HepG2 (cell line): ENCODE measurements around the gene MRPL9. TPM values are rescaled to one million over a fixed set of nuclear protein-coding genes. Genes with fewer than 3 reads are reported as not detected.

Experiments used
- ASH2L ChIP-seq: fragments of 300-600, 200-600 bp; sonication (generic); IDR thresholded peaks from 2 replicates; pipeline ENCODE4 v1.7.0; 2017; ENCODE audit warnings: low read depth, mild to moderate bottlenecking, moderate library complexity, mixed read lengths, low read length; ENCODE audit not compliant: insufficient read length
- SP4 ChIP-seq: sonication (generic); formaldehyde crosslinking; IDR thresholded peaks from 2 replicates; pipeline ENCODE4 v1.8.1; 2023; ENCODE audit warnings: mild to moderate bottlenecking, missing genetic modification reagents
- ZNF263 ChIP-seq: sonication (generic); formaldehyde crosslinking; IDR thresholded peaks from 2 replicates; pipeline ENCODE4 v1.4.0; 2020; ENCODE audit warnings: missing genetic modification reagents
- ZNF496 ChIP-seq: sonication (generic); formaldehyde crosslinking; IDR thresholded peaks from 2 replicates; pipeline ENCODE4 v1.8.1; 2023; ENCODE audit warnings: mild to moderate bottlenecking, moderate library complexity, missing genetic modification reagents; ENCODE audit not compliant: insufficient replicate concordance
- polyA plus RNA-seq, 8 experiments: library from polyadenylated mRNA; depleted of rRNA in 3 of 8; stranded (reverse) in 7 of 8; unstranded in 1 of 8; fragments of >200 nt; fragmentation: Illumina TruSeq in 4 of 8; extraction: Trizol in 4 of 8; gene quantifications; 2 replicates each; pipeline versions ENCODE4 v1.2.1 to v1.2.3, GENCODE V29; 2011 to 2016; ENCODE audit warnings: low read depth in 4 of 8, missing spikeins in 1 of 8, mixed read lengths in 1 of 8; ENCODE audit not compliant: insufficient read depth in 1 of 8
- total RNA-seq, 5 experiments: library from RNA; depleted of rRNA; stranded (reverse); fragments of >200 nt; fragmentation: Illumina TruSeq; extraction: Trizol; gene quantifications; 2 replicates each; pipeline ENCODE4 v1.2.3, GENCODE V29; 2016; ENCODE audit warnings: low read depth in 1 of 5
- TF ChIP-seq, protein P1 (sequence below): sonication (generic); formaldehyde crosslinking; IDR thresholded peaks from 2 replicates; pipeline ENCODE4 v1.4.0; 2020; ENCODE audit warnings: mild to moderate bottlenecking, missing genetic modification reagents
- TF ChIP-seq, protein P2 (sequence below): fragments of 450-650 bp; IDR thresholded peaks from 2 replicates; pipeline ENCODE4 v1.6.1; 2016
- TF ChIP-seq, protein P3 (sequence below): sonication (generic); formaldehyde crosslinking; conservative IDR thresholded peaks from 2 replicates; pipeline ENCODE4 v1.4.0; 2020; ENCODE audit warnings: mild to moderate bottlenecking, missing genetic modification reagents, moderate library complexity
- TF ChIP-seq, protein P4 (sequence below): sonication (generic); formaldehyde crosslinking; IDR thresholded peaks from 2 replicates; pipeline ENCODE4 v1.5.0; 2020; ENCODE audit warnings: missing genetic modification reagents
- TF ChIP-seq, protein P5 (sequence below): sonication (generic); formaldehyde crosslinking; IDR thresholded peaks from 2 replicates; pipeline ENCODE4 v1.4.0; 2020; ENCODE audit warnings: missing genetic modification reagents

MRPL9 gene
- total and polyA plus RNA-seq, 2 of the 13 experiments (the other 11 are each of a cell fraction or from before 2014, with no cell fraction given): 72.1 to 107 TPM

DNA sequence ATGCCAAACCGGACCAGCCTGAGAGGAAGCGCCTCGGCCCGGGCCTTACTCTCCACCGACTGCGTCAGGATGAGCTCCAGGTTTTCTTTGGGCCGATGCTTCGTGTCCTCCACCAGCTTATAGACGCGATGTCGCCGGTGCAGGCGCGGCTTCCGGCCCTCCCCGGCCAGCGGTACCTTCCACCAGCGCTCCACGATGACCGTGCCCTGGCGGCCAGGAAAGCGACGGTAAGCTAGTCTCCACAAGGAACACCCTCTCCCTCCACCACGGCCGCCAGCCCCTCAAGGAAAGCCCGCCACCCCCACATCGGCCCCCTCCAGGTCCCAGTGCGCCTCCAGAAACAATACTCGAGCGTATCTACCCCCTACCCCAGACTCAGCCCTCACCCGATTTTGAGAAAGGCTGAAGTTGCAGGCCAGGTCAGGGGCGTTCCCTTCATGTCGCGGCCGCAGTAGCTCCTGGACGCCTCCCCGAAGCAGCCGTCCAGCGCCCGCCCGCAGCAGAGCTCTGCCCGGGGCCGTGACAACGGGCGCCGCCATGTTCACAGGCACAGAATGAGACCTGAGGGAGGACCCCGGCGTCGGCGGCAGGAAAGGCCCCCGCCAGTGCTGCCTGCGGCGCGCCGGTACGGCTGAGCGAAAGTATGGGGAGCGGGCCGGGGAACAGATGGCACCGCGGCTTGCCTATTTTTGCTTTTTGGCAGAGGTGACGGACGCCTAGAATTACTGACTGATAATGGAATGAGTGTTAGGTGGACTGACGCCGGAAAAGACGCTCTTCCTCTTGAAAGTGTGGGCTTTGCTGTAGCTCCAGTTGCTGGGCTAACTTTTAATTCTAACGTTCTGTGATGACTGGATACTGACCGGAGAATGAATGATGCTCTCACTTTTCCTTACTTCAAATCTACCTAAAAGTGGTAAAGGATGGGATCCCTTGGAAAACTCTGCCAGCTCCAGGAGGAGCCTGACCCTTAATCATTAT is at the start of gene MRPL9 (continued):
- TF ChIP-seq ASH2L: peak; percentile 91
- TF ChIP-seq, protein P1, sequence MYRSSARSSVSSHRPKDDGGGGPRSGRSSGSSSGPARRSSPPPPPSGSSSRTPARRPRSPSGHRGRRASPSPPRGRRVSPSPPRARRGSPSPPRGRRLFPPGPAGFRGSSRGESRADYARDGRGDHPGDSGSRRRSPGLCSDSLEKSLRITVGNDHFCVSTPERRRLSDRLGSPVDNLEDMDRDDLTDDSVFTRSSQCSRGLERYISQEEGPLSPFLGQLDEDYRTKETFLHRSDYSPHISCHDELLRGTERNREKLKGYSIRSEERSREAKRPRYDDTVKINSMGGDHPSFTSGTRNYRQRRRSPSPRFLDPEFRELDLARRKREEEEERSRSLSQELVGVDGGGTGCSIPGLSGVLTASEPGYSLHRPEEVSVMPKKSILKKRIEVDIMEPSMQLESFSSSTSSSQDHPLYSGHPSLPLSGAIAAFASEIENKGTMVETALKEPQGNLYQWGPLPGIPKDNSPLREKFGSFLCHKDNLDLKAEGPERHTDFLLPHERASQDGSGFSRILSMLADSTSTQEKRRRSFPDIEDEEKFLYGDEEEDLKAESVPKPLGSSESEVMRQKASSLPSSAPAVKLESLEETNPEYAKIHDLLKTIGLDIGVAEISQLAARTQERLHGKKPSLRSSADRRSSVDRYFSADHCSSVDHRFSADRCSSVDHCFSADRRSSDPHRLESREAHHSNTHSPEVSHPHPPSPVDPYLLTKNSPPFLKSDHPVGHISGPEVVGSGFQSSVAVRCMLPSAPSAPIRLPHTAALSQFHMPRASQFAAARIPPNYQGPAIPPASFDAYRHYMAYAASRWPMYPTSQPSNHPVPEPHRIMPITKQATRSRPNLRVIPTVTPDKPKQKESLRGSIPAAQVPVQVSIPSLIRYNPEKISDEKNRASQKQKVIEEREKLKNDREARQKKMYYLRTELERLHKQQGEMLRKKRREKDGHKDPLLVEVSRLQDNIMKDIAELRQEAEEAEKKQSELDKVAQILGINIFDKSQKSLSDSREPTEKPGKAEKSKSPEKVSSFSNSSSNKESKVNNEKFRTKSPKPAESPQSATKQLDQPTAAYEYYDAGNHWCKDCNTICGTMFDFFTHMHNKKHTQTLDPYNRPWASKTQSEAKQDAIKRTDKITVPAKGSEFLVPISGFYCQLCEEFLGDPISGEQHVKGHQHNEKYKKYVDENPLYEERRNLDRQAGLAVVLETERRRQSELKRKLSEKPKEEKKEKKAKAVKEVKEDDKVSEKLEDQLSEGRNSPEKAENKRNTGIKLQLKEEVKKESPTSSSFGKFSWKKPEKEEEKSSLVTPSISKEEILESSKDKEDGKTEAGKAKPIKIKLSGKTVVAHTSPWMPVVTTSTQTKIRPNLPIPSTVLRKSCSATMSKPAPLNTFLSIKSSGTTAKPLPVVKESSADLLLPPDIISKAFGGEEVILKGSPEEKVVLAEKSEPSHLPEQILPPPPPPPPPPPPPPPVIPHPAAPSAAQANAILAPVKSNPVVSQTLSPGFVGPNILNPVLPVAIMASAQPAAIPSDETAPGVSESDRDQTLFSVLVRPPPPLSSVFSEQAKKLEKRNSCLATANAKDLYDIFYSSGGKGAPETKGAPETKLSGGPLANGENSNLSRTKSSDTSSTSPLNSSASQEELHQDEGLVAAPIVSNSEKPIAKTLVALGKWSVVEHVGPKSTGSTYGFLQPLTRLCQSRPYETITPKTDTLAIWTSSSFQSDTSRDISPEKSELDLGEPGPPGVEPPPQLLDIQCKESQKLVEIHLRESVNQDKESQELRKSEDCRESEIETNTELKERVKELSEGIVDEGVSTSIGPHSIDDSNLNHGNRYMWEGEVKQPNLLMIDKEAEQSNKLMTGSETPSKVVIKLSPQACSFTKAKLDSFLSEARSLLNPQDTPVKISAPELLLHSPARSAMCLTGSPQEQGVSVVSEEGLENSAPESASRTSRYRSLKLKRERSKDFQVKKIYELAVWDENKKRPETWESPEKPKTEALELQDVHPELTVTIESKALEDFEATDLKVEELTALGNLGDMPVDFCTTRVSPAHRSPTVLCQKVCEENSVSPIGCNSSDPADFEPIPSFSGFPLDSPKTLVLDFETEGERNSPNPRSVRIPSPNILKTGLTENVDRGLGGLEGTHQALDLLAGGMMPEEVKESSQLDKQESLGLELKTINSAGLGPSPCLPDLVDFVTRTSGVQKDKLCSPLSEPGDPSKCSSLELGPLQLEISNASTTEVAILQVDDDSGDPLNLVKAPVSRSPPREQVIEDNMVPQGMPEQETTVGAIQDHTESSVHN (CRISPR knock-in tag): no peak
- peak; percentile 43; the same call in 1 of the 2 replicates for TF ChIP-seq ZNF263 (CRISPR knock-in tag)
- TF ChIP-seq, protein P2, sequence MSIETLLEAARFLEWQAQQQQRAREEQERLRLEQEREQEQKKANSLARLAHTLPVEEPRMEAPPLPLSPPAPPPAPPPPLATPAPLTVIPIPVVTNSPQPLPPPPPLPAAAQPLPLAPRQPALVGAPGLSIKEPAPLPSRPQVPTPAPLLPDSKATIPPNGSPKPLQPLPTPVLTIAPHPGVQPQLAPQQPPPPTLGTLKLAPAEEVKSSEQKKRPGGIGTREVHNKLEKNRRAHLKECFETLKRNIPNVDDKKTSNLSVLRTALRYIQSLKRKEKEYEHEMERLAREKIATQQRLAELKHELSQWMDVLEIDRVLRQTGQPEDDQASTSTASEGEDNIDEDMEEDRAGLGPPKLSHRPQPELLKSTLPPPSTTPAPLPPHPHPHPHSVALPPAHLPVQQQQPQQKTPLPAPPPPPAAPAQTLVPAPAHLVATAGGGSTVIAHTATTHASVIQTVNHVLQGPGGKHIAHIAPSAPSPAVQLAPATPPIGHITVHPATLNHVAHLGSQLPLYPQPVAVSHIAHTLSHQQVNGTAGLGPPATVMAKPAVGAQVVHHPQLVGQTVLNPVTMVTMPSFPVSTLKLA: no peak
- TF ChIP-seq SP4: peak; percentile 53; the same call in 1 of the 2 replicates
- TF ChIP-seq, protein P3, sequence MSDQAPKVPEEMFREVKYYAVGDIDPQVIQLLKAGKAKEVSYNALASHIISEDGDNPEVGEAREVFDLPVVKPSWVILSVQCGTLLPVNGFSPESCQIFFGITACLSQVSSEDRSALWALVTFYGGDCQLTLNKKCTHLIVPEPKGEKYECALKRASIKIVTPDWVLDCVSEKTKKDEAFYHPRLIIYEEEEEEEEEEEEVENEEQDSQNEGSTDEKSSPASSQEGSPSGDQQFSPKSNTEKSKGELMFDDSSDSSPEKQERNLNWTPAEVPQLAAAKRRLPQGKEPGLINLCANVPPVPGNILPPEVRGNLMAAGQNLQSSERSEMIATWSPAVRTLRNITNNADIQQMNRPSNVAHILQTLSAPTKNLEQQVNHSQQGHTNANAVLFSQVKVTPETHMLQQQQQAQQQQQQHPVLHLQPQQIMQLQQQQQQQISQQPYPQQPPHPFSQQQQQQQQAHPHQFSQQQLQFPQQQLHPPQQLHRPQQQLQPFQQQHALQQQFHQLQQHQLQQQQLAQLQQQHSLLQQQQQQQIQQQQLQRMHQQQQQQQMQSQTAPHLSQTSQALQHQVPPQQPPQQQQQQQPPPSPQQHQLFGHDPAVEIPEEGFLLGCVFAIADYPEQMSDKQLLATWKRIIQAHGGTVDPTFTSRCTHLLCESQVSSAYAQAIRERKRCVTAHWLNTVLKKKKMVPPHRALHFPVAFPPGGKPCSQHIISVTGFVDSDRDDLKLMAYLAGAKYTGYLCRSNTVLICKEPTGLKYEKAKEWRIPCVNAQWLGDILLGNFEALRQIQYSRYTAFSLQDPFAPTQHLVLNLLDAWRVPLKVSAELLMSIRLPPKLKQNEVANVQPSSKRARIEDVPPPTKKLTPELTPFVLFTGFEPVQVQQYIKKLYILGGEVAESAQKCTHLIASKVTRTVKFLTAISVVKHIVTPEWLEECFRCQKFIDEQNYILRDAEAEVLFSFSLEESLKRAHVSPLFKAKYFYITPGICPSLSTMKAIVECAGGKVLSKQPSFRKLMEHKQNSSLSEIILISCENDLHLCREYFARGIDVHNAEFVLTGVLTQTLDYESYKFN (CRISPR knock-in tag): peak; percentile 25; the same call in 1 of the 2 replicates
- TF ChIP-seq, protein P4, sequence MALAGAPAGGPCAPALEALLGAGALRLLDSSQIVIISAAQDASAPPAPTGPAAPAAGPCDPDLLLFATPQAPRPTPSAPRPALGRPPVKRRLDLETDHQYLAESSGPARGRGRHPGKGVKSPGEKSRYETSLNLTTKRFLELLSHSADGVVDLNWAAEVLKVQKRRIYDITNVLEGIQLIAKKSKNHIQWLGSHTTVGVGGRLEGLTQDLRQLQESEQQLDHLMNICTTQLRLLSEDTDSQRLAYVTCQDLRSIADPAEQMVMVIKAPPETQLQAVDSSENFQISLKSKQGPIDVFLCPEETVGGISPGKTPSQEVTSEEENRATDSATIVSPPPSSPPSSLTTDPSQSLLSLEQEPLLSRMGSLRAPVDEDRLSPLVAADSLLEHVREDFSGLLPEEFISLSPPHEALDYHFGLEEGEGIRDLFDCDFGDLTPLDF (CRISPR knock-in tag): peak; percentile 37; the same call in 1 of the 2 replicates
- TF ChIP-seq ZNF496 (CRISPR knock-in tag): no peak
- TF ChIP-seq, protein P5, sequence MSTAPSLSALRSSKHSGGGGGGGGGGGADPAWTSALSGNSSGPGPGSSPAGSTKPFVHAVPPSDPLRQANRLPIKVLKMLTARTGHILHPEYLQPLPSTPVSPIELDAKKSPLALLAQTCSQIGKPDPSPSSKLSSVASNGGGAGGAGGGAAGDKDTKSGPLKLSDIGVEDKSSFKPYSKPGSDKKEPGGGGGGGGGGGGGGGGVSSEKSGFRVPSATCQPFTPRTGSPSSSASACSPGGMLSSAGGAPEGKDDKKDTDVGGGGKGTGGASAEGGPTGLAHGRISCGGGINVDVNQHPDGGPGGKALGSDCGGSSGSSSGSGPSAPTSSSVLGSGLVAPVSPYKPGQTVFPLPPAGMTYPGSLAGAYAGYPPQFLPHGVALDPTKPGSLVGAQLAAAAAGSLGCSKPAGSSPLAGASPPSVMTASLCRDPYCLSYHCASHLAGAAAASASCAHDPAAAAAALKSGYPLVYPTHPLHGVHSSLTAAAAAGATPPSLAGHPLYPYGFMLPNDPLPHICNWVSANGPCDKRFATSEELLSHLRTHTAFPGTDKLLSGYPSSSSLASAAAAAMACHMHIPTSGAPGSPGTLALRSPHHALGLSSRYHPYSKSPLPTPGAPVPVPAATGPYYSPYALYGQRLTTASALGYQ (CRISPR knock-in tag): peak; percentile 57; the same call in 1 of the 2 replicates
